GM21717 (cell line): ENCODE data around the gene PGAP3.
"Not testable (repeated sequence)": the region's sequence is repeated elsewhere in the genome, so short reads cannot be mapped to it uniquely, and the experiment has no call there.

Experiments used
- ATAC-seq: cut with Tn5 transposase; IDR thresholded peaks from one replicate; pipeline ENCODE4 v1.9.1; 2021; ENCODE audit warnings: mild to moderate bottlenecking, moderate library complexity; ENCODE audit not compliant: unreplicated experiment

PGAP3 gene, protein sequence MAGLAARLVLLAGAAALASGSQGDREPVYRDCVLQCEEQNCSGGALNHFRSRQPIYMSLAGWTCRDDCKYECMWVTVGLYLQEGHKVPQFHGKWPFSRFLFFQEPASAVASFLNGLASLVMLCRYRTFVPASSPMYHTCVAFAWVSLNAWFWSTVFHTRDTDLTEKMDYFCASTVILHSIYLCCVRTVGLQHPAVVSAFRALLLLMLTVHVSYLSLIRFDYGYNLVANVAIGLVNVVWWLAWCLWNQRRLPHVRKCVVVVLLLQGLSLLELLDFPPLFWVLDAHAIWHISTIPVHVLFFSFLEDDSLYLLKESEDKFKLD

DNA sequence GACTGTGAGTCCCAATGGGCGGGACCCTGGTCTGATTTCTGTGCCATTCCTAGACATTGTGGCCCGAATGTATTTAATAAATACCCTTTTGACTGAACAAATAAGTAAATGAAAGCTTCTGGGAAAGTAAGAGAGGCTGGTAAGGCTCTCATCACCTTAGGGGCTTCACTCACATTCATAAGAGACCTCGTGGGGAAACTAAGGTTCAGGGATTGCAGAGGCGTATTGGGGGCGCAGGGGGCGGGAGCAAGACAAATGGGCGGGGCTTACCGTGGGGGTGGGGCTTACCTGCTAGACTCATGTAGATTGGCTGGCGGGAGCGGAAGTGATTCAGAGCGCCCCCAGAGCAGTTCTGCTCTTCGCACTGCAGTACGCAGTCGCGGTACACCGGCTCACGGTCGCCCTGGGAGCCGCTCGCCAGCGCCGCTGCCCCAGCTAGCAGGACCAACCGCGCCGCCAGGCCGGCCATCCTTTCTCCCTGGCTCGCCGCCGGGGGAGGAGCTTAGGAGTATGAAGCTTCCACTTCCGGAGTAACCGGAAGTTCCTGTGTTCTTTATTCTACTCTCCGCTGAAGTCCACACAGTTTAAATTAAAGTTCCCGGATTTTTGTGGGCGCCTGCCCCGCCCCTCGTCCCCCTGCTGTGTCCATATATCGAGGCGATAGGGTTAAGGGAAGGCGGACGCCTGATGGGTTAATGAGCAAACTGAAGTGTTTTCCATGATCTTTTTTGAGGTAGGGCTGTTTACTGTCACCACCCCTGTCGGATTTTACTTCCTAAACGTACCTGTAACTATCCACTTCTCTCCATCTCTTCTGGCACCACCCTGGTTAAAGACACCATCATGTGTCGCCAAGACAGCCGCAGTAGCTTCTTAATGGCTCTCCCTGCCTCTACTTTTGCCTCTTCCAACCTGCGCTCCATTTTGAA, at the start of gene PGAP3:
TSS of gene PGAP3 (minus strand) at position 512 of the 929 bp plus-strand sequence. CDS start at position 469, 43 bp downstream.
- ATAC-seq: peak; percentile 80

DNA sequence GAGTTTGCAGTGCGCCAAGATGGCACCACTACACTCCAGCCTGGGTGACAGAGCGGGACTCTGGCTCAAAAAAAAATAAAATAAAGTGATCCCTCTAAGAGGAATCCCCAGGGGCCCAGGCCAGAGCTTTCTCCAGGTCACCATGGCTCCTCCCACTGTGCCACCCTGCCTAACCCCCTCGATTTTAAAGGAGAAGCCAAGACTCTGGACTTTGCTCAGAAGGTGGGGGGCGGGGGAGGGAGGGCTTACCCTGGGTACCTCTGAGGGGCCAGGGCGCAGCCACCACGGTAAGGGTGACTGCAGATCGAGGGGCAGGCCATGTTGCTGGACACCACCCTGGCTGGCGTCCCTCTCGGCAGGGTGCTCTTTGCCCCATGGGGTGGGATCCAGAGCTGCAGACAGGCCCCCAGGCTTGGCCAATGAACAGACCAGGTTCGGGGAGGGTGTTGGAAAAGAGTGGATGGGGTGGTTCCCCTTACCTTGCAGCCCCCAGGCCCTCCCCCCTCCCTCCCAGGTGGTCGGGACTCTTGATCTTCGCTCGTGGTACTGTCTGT, 49.4 kb upstream of the PGAP3 start:
- no peak for ATAC-seq

DNA sequence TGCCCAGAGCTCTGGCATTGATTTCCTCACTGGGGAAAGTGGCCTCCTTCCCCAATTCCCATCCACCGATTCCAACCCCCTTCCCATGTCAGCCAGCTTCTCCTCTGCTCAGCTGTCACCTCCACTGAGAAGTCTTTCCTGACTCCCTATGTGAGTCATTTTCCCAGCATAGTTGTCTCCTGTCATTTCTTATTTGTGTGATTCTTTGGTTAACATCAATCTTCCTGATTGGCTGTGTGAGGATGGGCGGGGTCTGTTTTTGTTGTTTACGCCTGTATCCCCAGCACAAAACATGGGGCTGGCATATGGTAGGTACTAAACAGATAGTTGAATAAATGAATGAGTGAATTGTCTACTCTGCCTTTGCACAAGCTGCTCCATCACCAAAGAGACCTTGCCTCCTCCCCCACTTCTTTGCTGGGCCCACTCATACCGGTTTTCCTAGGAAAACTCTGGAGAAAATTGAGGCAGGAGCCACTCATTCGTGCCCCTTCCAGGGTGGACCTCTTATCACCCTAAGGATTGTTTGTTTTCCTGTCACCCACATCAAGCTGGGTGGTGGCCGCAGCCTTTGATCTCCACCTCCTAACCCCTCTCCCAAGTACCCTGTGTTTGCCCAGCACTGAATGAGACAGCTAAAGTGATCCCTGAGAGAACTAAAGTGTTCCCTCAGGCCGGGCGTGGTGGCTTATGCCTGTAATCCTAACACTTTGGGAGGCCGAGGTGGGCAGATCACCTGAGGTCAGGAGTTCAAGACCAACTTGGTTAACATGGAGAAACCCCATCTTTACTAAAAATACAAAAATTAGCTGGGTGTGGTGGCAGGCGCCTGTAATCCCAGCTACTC, 48.7 kb upstream of the PGAP3 start:
- no peak for ATAC-seq

DNA sequence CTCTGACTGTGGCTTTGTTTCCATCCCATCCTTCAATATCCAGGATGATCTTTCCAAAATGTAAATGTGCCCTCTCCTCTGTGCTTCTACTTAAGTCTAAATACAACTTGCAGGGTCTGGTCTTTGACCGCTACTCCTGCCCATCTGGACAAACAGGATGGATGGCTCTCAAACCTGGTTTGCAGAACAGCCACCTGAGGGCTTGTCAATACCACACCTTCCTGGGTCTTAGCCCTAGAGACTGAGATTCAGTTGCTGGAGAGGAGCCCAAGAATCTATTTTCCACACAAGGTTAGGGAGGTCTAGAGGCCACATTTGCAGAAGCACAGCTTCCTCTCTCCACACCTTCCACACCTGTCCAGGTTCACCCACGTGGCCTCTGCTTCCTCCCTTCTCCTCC, 48.0 kb upstream of the PGAP3 start:
- ATAC-seq: no peak

DNA sequence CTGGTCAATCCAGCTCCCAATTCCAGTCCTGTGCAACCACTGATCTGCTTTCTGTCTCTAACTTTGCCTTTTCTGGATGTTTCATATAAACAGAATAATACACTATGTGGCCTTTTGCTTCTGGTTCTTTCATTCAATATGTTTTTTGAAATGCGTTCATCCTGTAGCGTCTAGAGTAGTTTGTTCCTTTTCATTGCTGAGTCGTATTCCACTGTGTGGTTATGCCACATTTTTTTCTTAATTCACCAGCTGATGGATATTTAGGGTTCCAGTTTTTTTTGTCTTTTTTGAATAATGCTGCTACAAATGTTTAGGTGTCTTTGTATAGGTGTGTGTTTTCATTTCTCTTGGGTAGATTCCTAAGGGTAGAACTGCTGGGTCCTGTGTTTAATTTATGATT, 44.7 kb upstream of the PGAP3 start:
- ATAC-seq: no peak

DNA sequence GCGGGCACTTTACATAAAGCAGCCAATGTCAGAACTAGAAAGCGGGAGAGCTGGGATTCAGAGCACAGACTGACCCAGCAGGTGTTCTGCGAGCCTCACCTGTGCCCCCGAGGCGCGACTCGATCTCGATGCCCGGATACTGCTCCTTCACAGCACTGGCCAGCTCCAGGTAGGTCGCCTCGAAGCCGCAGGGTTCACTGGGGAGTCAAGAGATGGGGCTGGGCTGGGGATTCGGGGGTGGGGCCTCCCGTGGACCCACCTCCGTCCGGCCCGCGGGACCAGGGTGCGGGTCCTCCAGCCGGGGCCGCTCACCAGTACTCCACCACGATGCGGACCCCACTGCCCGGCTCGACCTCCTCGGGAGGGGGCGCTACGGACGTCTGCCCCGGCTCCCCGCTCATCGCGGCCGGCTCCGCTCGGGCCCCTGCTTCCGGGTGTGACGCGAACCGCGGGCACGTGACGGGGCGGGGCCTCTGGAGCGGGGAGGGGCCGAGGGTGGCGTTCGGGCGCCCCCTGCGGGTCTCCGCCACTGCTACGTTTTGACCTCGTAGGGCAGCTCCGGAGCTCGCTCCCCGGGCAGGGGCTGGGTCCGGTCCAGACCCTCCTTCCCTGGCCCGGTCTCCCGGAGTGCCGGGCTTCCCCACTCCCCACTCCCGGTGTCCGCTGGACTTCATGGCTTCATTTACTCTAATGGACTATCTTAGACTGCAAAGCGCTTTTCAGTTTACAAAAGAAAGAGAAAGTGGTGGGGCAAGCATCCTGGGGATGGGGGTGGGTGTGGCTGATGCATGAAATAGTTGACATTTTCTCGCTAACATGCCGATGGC, 42.5 kb upstream of the PGAP3 start, which contains the start of gene MIEN1:
TSS of gene MIEN1 (minus strand) at position 438 of the 827 bp plus-strand sequence. CDS start at position 401, 37 bp downstream.
- peak; percentile 75 for ATAC-seq

DNA sequence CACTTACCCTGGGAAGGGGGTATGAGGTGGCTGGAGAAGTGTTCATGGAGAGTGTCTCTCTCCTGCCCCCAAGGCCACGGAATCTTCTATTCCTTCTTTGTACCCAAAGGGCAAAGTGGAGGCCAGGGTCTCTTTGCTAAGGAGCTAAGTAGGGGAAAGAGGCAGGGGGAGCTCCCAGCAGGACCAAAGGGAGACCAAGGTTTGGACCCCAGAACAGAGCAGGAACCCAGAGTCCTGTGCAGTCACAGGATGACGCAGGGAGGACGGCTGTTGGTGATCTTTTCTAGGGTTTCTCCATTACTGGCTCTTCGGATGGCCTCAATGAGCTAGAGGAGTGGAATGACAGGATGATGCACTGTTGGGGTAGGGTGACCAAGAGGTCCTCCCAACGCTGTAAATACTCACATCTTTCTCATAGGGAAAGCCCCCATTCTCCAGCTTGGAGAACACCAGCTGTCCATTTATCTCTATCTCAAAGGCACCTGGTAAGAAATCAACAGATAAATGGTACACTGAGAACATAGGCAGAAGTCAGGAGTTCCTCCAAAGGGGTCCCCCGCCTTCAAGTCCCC, 41.5 kb upstream of the PGAP3 start:
- no peak for ATAC-seq

DNA sequence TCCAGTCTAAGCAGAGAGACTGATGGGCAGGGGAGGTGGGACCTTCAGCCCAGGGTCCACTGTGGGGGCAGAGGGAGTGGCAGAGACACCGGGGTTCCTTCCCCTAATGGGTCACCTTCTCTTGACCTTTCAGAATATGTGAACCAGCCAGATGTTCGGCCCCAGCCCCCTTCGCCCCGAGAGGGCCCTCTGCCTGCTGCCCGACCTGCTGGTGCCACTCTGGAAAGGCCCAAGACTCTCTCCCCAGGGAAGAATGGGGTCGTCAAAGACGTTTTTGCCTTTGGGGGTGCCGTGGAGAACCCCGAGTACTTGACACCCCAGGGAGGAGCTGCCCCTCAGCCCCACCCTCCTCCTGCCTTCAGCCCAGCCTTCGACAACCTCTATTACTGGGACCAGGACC, 39.7 kb upstream of the PGAP3 start:
- ATAC-seq: no peak

DNA sequence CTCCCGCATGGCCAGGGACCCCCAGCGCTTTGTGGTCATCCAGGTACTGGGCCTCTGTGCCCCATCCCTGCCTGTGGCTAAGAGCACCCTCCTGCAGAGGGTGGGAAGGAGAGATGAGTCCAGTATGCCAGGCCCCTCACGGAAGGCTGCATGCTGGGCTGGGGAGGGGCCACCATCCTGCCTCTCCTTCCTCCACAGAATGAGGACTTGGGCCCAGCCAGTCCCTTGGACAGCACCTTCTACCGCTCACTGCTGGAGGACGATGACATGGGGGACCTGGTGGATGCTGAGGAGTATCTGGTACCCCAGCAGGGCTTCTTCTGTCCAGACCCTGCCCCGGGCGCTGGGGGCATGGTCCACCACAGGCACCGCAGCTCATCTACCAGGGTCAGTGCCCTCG, 38.8 kb upstream of the PGAP3 start:
- ATAC-seq: no peak

DNA sequence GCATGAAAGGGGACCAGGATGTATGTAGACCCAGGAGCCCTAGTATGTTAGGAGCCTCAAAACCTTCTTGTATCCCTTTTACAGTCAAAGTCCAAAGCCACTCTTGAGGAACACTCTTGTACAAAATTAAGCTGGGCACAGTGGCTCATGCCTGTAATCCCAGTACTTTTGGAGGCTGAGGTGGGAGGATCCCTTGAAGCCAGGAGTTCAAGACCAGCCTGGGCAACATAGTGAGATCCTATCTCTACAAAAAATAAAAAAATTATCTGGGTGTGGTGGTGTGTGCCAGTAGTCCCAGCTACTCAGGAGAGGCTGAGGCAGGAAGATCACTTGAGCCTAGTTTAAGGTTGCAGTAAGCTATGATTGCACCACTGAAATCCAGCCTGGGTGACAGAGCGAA, 38.1 kb upstream of the PGAP3 start:
- not testable (repeated sequence) for ATAC-seq

DNA sequence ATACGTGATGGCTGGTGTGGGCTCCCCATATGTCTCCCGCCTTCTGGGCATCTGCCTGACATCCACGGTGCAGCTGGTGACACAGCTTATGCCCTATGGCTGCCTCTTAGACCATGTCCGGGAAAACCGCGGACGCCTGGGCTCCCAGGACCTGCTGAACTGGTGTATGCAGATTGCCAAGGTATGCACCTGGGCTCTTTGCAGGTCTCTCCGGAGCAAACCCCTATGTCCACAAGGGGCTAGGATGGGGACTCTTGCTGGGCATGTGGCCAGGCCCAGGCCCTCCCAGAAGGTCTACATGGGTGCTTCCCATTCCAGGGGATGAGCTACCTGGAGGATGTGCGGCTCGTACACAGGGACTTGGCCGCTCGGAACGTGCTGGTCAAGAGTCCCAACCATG, 36.9 kb upstream of the PGAP3 start:
- ATAC-seq: no peak

DNA sequence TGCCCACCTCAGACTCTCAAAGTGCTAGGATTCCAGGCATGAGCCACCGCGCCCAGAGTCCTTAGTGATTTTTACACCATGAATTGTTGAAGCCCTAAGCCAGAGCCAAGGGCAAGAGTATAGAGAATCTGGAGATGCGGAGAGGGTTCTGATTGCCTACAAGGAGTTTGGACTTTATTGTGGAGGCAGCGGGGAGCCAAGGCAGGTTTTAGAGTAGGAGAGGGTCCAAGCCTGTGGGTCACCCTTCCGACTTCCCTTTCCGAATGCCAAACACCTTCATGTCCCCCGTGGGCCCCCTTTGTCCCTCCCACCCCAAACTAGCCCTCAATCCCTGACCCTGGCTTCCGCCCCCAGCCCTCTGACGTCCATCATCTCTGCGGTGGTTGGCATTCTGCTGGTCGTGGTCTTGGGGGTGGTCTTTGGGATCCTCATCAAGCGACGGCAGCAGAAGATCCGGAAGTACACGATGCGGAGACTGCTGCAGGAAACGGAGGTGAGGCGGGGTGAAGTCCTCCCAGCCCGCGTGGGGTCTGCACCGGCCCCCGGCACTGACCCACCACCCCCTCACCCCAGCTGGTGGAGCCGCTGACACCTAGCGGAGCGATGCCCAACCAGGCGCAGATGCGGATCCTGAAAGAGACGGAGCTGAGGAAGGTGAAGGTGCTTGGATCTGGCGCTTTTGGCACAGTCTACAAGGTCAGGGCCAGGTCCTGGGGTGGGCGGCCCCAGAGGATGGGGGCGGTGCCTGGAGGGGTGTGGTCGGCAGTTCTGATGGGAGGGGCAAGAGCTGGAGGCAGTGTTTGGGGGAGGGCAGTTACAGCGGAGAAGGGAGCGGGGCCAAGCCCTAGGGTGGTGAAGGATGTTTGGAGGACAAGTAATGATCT, 35.4 kb upstream of the PGAP3 start:
- no peak for ATAC-seq

DNA sequence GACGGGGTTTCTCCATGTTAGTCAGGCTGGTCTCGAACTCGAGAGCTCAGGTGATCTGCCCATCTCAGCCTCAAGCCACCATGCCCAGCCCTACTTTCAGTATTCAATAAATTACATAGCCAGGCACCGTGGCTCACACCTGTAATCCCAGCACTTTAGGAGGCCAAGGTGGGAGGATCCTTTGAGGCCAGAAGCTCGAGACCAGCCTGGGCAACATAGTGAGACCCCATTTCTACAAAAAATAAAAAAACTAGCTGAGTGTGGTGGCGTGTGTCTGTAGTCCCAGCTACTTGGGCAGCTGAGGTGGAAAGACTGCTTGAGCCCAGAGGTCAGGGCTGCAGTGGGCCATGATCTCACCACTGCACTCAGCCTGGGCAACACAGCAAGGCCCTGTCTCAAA, 34.2 kb upstream of the PGAP3 start:
- no peak for ATAC-seq

DNA sequence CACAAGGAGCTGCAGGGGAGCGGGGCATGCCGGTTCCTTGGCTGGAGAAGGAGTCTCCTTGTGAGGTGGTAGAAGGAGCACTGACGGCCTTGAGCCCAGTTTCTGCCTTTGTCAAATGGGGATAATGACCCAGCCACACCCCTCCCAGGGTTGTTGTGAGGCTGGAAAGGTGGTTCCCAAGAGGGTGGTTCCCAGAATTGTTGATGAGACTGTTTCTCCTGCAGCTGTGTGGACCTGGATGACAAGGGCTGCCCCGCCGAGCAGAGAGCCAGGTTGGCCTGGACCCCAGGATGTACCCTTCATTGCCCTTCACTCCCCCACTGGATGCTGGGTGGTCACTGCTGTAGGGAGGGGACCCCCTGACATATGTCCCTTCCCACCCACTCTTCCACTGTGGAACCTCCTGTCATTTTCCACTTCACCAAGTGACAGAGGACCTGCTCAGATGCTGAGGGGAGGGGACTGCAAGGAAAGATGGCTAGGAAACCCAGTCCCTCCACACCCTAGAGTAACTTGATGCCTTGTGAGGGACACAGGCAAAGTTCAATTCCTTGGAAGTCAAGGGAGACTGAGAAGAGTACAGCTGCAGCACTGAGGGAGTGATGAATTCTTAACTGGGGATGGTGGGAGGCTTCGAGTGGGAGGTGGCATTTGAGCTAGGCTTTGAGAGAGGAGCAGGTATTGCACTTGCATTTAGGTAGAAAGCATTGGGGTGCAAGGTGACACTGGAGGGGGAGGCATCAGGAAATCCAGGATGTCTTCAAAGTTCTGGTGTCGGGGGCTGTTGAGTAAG, 31.9 kb upstream of the PGAP3 start:
- no peak for ATAC-seq

DNA sequence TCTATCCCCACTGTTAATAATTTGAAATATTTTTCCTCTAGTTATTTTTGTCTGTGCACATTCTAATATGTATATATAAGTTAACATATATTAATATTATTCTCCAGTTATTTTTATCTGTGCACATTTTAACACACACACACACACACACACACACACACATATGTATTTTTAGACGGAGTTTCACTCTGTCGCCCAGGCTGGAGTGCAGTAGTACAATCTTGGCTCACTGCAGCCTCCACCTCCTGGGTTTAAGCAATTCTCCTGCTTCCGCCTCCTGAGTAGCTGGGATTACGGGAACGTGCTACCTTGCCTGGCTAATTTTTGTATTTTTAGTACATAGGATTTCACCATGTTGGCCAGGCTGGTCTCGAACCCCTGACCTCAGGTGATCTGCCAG, 29.8 kb upstream of the PGAP3 start:
- ATAC-seq: no peak

DNA sequence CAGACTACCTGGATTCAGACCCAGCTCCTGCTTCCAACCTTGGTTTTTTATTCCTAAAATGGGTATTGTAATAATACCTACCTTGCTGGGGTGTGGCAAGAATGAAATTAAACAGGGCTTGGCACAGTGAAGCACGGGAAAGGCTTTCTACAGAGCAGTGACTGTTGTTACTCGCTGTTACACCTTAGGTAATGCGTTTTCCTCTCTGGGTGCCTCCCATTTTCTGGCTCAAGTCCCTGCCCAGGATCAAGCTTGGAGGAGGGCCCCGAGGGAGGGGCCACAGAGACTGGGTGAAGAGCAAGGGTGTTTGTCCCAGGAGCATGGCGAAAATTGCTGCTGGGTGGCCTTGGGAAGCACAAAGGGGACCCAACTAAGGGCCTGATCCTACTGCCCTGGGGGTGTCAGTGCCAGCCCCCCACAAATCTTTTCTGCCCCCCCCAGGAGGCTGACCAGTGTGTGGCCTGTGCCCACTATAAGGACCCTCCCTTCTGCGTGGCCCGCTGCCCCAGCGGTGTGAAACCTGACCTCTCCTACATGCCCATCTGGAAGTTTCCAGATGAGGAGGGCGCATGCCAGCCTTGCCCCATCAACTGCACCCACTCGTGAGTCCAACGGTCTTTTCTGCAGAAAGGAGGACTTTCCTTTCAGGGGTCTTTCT, 29.2 kb upstream of the PGAP3 start:
- no peak for ATAC-seq
